GM12892 (cell line): ENCODE data around the gene ADCY9.
"Not testable (repeated sequence)": the region's sequence is repeated elsewhere in the genome, so short reads cannot be mapped to it uniquely, and the experiment has no call there.

Experiments used
- DNase-seq: peaks from one replicate; pipeline ENCODE4 v3.0.0; 2011; ENCODE audit not compliant: insufficient read length
- FAIRE-seq: peaks from 2 replicates; lab custom pipeline; 2011; peaks lifted over from hg19 to GRCh38; lab: Jason Lieb, UNC
- POLR2A ChIP-seq: IDR thresholded peaks from 2 replicates; pipeline ENCODE4 v1.6.1; 2011; ENCODE audit warnings: low read depth, low read length, control low read depth
- POLR2AphosphoS5 ChIP-seq: IDR thresholded peaks from 2 replicates; pipeline ENCODE4 v1.6.1; 2011; ENCODE audit warnings: low read depth, low read length, control low read depth
- TAF1 ChIP-seq: IDR thresholded peaks from 2 replicates; pipeline ENCODE4 v1.6.1; 2011; ENCODE audit warnings: low read depth, mild to moderate bottlenecking, control low read depth, low read length, borderline replicate concordance

ADCY9 gene

DNA sequence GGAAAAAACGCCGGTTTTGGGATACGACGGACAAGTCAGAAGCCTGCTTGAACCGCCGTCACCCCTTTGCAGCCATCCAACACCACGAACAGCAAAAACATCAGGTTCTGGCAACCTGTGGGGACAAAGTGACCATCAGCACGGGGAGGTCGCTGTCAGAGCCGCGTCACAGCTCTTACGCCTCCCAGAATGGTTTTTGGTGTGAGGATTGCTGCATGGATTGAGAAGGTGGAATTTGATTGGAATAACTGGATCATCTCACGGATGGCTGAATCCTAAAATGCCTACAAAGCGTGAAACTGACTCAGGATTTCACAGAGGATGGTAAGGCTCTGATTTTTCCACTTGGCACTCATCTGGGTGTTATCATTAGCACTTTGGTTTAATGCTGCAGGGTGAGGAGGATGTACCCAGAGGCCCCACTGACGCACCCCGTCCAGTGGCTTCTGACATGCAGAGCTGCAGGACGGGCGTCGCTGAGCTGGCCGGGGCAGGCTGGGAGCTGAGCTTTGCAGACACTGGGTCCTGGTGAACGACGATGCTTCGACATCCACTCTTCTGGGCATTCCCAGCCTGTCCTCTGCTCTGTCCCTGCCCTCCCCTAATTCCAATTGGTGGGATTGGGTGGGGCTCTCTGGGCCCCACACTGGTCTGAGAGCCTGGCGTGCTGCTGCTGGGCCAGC is 162.4 kb downstream of the ADCY9 start:
- no peak for FAIRE-seq
- DNase-seq: no peak
- TF ChIP-seq TAF1: no peak
- TF ChIP-seq POLR2A: no peak
- TF ChIP-seq POLR2AphosphoS5: no peak

DNA sequence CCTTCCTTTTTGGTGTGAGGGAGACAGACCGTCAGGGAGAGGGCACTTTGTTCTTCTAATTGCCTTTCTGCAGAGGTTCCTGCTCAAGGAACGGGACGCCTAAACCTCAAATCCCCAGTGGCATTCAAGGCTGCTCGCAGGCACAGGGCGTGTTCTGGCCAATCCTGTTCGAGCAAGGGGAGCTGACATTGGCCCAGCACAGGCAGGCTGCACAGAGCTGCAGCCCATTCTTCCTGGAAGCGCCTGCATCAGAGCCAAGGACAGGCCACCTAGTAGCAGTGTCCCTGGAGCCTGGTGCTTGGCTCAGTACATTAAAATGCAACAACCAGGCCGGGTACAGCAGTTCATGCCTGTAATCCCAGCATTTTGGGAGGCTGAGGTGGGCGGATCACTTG is 163.5 kb downstream of the ADCY9 start:
- FAIRE-seq (no peak), DNase-seq (no peak)
- TF ChIP-seq POLR2AphosphoS5 (no peak), POLR2A (no peak), TAF1 (no peak)

GRCh38 chr16:3951861-3952736 is 164.1 kb downstream of the ADCY9 start:
- TF ChIP-seq TAF1: no peak
- no peak for TF ChIP-seq POLR2AphosphoS5
- FAIRE-seq: no peak
- DNase-seq: no peak

GRCh38 chr16:3951380-3951779 is 164.9 kb downstream of the ADCY9 start:
- not testable (repeated sequence) for DNase-seq, FAIRE-seq

DNA sequence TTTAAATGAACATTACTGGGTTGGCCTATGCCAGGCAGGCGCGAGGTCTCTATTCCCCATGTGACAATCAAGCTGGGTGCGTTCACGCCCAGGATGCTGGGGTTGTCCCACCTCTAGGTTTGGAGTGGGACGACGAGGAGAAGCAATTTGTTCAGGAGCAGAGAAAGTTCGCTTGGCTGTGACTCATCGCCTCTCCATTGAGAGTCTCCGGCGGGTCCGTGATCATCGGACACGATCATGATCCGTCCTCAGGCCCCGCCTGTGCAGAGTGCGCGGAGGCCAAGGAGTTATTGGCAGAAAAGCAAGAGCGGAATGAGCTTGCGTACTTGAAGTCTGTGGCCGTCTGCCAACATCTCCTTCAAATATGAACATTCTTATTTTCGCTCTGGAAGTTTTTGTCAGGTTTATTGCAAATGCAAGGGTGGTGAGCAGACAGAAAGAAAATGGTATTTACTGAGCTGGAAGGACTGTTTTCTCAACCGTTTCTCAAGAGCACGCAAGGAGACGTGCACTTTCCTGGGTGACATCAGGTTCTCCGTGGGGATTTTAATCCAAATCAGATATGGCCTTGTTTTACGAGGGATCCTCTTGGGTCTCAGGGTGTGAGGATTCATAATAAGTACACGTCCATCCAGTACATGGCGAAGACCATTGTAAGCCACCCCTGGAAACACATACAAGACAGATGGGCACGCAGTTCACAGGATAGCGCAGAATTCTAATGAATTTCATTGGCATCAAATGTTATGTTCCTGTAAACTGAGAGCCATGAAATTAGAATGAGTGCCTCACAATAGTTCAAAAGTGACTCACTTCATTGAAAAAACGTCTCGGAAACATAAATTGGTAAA is 165.7 kb downstream of the ADCY9 start:
- TF ChIP-seq TAF1 (no peak), POLR2AphosphoS5 (no peak), POLR2A (no peak)
- FAIRE-seq (no peak), DNase-seq (no peak)

- no peak for DNase-seq
- TF ChIP-seq POLR2AphosphoS5 (no peak), POLR2A (no peak), TAF1 (no peak)
- no peak for FAIRE-seq
These were observed 166.3 kb downstream of the ADCY9 start for GRCh38 chr16:3949946-3950342.

DNA sequence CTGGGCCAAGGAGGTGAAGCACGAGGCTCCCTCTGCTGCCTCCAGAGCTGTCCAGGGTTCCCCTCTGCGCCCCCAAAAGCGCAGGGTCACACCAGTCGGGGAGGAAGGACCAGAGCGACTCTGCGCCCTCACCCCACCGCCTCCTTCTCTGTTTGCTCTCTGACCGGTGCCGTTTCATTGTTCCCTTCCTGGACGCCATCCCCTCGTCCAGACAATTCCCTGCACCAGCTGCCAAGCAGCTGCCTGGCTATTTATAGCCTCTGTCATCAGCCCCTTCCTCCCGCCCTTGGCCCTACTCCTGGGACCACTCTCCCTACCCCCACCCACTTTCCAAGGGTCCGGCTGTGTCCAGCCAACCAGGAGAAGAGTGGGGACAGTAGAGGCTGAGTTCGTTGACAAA is 167.0 kb downstream of the ADCY9 start:
- no peak for FAIRE-seq
- TF ChIP-seq TAF1: no peak
- TF ChIP-seq POLR2AphosphoS5: no peak
- TF ChIP-seq POLR2A: no peak
- no peak for DNase-seq

DNA sequence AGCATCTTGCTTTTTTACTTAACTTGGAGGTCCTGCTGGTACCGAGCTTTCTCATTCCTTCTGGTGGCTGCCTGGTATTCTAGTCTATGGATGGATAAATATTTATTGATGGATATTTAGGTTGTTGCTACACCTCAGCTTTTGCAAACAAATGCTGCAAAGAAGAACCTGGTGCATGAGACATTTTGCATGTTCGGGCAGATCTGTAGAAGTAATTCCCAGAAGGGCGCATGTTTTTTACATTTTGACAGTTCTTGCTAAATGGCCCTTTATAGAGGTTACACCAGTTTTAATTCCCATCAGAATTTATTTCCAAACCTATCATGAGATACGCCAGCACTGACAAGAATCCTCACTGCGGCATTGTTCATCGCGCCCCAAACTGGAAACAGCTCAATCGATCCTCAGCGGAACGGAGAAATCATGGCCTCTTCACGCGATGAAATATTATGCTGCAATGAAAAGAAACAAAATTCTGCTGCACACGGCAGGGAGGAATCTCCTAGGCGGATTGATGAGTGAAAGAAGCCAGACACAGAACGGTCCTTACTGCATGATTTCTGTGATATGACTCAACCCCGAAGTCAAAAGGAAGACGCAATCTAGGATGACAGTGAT is 167.8 kb downstream of the ADCY9 start:
- TF ChIP-seq TAF1: no peak
- no peak for TF ChIP-seq POLR2A
- TF ChIP-seq POLR2AphosphoS5: no peak
- FAIRE-seq (no peak), DNase-seq (no peak)

DNA sequence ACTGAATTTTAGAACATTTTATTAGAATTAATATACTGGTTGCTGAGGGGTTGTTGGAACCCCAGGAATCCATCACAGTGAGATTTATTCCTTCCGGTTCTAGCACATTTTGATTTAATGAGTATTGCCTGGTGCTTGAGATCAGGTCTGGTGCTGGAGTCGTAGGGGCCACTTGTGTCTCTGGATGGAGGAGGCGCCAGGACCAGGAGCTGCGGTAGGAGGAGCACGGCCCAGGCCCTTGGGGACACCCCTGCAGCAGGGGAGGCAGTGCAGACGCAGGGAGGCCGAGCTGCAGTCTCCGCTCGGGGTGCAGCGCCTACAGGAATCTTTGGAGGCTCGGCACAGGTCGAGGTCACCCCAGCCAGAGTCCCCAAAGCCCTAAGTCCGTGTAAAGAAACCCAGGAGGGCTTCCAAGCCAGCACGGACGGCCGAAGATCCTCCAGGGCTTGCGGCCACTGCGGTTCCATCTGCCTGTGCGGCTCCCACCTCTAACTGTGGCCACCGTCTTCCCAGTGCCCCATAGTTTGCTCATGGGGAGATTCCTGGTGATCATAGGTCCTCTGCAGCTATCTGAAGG is 169.6 kb downstream of the ADCY9 start:
- DNase-seq (no peak), FAIRE-seq (no peak)
- TF ChIP-seq TAF1: no peak
- no peak for TF ChIP-seq POLR2AphosphoS5
- TF ChIP-seq POLR2A: no peak

DNA sequence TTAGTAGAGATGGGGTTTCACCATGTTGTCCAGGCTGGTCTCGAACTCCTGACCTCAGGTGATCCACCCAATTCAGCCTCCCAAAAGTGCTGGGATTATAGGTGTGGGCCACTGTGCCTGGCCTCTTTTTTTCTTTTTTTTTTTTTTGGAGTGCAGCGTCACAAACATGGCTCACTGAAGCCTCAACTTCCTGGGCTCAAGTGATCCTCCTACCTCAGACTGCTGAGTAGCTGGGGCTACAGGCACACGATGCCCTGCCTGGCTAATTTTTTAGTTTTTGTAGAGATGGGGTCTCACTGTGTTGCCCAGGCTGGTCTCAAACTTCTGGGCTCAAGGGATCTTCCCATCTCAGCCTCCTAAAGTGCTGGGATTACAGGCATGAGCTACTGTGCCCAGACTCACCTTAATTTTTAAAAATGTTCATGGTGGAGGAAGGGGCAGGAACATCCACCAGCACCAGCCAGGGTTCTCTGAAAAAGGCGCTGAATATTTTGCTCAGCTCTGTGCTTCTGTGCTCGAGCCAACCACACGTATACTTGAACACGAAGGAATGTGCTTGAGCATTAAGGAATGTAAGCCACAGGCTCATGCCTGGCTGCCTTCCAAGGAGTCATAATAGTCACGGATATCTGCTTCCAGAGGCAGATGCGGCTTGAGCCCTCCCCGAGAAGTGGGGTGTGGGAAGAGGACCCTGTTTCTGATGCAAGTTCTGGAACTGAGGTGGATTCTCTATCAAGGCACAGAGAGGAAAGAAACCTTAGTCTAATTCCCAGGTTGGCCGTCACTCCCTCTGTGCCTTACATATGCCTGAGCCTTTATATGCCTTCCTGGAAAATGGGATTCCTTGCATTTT is 170.3 kb downstream of the ADCY9 start:
- FAIRE-seq: no peak
- DNase-seq: no peak
- no peak for TF ChIP-seq TAF1
- TF ChIP-seq POLR2AphosphoS5: no peak
- no peak for TF ChIP-seq POLR2A

- FAIRE-seq, DNase-seq: not testable (repeated sequence)
These were observed 171.8 kb downstream of the ADCY9 start for GRCh38 chr16:3944457-3944856.

DNA sequence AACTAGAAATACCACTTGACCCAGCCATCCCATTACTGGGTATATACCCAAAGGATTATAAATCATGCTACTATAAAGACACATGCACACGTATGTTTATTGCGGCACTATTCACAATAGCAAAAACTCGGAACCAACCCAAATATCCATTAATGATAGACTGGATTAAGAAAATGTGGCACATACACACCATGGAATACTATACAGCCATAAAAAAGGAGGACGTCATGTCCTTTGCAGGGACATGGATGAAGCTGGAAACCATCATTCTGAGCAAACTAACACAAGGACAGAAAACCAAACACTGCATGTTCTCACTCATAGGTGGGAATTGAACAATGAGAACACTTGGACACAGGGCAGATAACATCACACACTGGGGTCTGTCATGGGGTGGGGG is 174.1 kb downstream of the ADCY9 start:
- not testable (repeated sequence) for FAIRE-seq, DNase-seq
